Measurements from ENCODE around the gene FGFRL1.

The FGFRL1 gene

GRCh38 chr4:1015746-1016145 is 4.3 kb downstream of the FGFRL1 start:
- H3K4me3 ChIP-seq (ENCODE audit: low read depth, low read length) = no peak overlapping the region
- no peak for DNase-seq (ENCODE audit: low read depth)
- no peak for TF ChIP-seq CTCF (IDR thresholded peaks at IDR 0.05; ENCODE audit: low read depth, low read length)
- no peak for TF ChIP-seq MYC (IDR thresholded peaks at IDR 0.05; ENCODE audit: low read depth, low read length)
- no peak for TF ChIP-seq POLR2A (IDR thresholded peaks at IDR 0.05; ENCODE audit: extremely low read depth, insufficient read length)
- TF ChIP-seq, protein P1, sequence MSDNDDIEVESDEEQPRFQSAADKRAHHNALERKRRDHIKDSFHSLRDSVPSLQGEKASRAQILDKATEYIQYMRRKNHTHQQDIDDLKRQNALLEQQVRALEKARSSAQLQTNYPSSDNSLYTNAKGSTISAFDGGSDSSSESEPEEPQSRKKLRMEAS (IDR thresholded peaks at IDR 0.05; ENCODE audit: low read depth, low read length) = no peak

- TF ChIP-seq, protein P1 (IDR thresholded peaks at IDR 0.05; ENCODE audit: low read depth, low read length) = no peak
- TF ChIP-seq CTCF (IDR thresholded peaks at IDR 0.05; ENCODE audit: low read depth, low read length) (no peak), MYC (IDR thresholded peaks at IDR 0.05; ENCODE audit: low read depth, low read length) (no peak), POLR2A (IDR thresholded peaks at IDR 0.05; ENCODE audit: extremely low read depth, insufficient read length) (no peak)
- no peak overlapping the region for H3K4me3 ChIP-seq (ENCODE audit: low read depth, low read length)
- DNase-seq (ENCODE audit: low read depth) = no peak
These were observed 5.8 kb downstream of the FGFRL1 start for GRCh38 chr4:1017211-1017610.

DNA sequence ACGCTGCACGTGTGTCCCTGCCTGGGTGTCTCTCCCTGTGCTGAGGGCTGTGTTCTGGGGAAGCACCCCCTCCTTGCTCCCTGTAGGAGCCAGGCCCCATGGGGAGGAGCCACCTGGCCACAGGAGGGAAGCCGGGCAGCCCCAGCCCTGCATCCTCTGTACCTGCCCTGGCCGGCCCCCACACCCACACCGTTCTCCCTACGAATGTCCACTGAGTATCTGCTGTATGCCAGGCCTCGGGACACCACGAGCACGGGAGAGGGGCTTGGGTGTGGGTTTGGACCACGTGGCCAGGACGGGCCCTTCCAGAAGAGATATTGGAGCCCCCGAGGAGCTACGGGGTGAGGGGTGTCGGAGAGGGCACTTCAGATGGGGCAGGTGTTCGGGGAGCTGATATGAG is 6.3 kb downstream of the FGFRL1 start:
- no peak overlapping the region for H3K4me3 ChIP-seq (ENCODE audit: low read depth, low read length)
- DNase-seq (ENCODE audit: low read depth) = no peak
- TF ChIP-seq POLR2A (IDR thresholded peaks at IDR 0.05; ENCODE audit: extremely low read depth, insufficient read length) = no peak

- H3K4me3 ChIP-seq (ENCODE audit: low read depth, low read length) = no peak overlapping the region
- DNase-seq (ENCODE audit: low read depth) = no peak
- TF ChIP-seq POLR2A (IDR thresholded peaks at IDR 0.05; ENCODE audit: extremely low read depth, insufficient read length) (no peak), MYC (IDR thresholded peaks at IDR 0.05; ENCODE audit: low read depth, low read length) (no peak), CTCF (IDR thresholded peaks at IDR 0.05; ENCODE audit: low read depth, low read length) (no peak)
- TF ChIP-seq, protein P1 (IDR thresholded peaks at IDR 0.05; ENCODE audit: low read depth, low read length) = no peak
These were observed 7.0 kb downstream of the FGFRL1 start for GRCh38 chr4:1018147-1019020.

- no peak for DNase-seq (ENCODE audit: low read depth)
- H3K4me3 ChIP-seq (ENCODE audit: low read depth, low read length) = no peak overlapping the region
- TF ChIP-seq POLR2A (IDR thresholded peaks at IDR 0.05; ENCODE audit: extremely low read depth, insufficient read length) = no peak
- no peak for TF ChIP-seq CTCF (IDR thresholded peaks at IDR 0.05; ENCODE audit: low read depth, low read length)
- TF ChIP-seq MYC (IDR thresholded peaks at IDR 0.05; ENCODE audit: low read depth, low read length) = no peak
- TF ChIP-seq, protein P1 (IDR thresholded peaks at IDR 0.05; ENCODE audit: low read depth, low read length) = no peak
These were observed 7.9 kb downstream of the FGFRL1 start for GRCh38 chr4:1019320-1019719.

- peak; percentile 62 for DNase-seq (ENCODE audit: low read depth)
- no peak for TF ChIP-seq MYC (IDR thresholded peaks at IDR 0.05; ENCODE audit: low read depth, low read length)
- TF ChIP-seq CTCF (IDR thresholded peaks at IDR 0.05; ENCODE audit: low read depth, low read length) = no peak
- TF ChIP-seq POLR2A (IDR thresholded peaks at IDR 0.05; ENCODE audit: extremely low read depth, insufficient read length) = no peak
- TF ChIP-seq, protein P1 (IDR thresholded peaks at IDR 0.05; ENCODE audit: low read depth, low read length) = no peak
- H3K4me3 ChIP-seq (ENCODE audit: low read depth, low read length) = no peak overlapping the region
These were observed 8.5 kb downstream of the FGFRL1 start for GRCh38 chr4:1019729-1020470.

Data from NB4 (cell line).